Measurements from ENCODE around the gene CACNA2D1. TPM values are rescaled to one million over a fixed set of nuclear protein-coding genes. Genes with fewer than 3 reads are reported as not detected.

The CACNA2D1 gene
- total and polyA plus RNA-seq, 9 of the 15 experiments (the other 6 are each of a cell fraction or from before 2014, with no cell fraction given): 0.49 TPM; not detected in 8

DNA sequence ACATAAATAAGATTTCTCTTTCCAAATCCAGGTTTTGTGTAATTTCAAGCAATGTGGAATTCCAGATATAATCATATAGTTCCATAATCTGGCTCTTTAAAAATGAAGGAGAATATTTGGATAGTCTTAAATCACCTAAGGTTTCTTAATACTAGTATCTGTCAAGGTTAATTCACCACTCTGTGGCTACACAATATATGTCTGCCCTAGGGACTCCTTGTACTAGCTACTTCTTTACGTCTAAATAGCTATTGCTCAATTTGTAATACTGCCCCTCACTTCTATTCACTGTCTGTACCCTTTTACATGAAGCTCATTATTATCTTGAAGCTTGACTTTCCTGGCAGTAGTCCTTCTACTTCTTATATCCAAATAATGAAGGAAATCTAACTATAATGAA lies 47.2 kb downstream of the CACNA2D1 start:
- Histone ChIP-seq H3K4me1 (replicated peaks in 1 of 2; ENCODE audit: control insufficient read depth in 2 of 2, insufficient read depth in 2 of 2, low read length in 2 of 2) (no peaks in the 10 kb centered on the region), H3K4me3 (no peak overlapping the region), H3K27ac (ENCODE audit: extremely low read depth, low read depth, low read length) (no peak overlapping the region), H3K36me3 (ENCODE audit: control insufficient read depth, insufficient read depth, low read length) (no peaks in the 10 kb centered on the region), H4K20me1 (replicated peaks; ENCODE audit: control insufficient read depth, insufficient read depth, low read length) (no peaks in the 10 kb centered on the region), H2AFZ (ENCODE audit: low read depth, low read length) (no peak overlapping the region), H3K4me2 (ENCODE audit: insufficient read depth, low read length) (no peak overlapping the region), H3K79me2 (ENCODE audit: control insufficient read depth, insufficient read depth, low read length) (no peaks in the 10 kb centered on the region), H3K27me3 (ENCODE audit: control insufficient read depth in 2 of 2, insufficient read depth in 2 of 2, low read length in 2 of 2) (no peaks in the 10 kb centered on the region), H3K9me1 (ENCODE audit: control insufficient read depth, insufficient read depth, low read length) (no peaks in the 10 kb centered on the region), H3K9me3 (replicated peaks; ENCODE audit: control insufficient read depth, insufficient read depth, low read depth, low read length) (no peaks in the 10 kb centered on the region), H3K9ac (ENCODE audit: insufficient read depth in 1 of 2, low read depth in 2 of 2, low read length in 2 of 2) (no peak overlapping the region)
- no peak for DNase-seq (ENCODE audit: extremely low read depth in 1 of 4, low spot score in 3 of 4)
- intact Hi-C loops (cut with micrococcal nuclease): no loop called here
- in situ Hi-C loops (cut with MboI): no loop called here
- BruUV-seq (replicated peaks): no TSS peak
- no peak for ATAC-seq
- TF ChIP-seq HDGF (IDR thresholded peaks at IDR 0.05): no peak
- TF ChIP-seq, protein P1, sequence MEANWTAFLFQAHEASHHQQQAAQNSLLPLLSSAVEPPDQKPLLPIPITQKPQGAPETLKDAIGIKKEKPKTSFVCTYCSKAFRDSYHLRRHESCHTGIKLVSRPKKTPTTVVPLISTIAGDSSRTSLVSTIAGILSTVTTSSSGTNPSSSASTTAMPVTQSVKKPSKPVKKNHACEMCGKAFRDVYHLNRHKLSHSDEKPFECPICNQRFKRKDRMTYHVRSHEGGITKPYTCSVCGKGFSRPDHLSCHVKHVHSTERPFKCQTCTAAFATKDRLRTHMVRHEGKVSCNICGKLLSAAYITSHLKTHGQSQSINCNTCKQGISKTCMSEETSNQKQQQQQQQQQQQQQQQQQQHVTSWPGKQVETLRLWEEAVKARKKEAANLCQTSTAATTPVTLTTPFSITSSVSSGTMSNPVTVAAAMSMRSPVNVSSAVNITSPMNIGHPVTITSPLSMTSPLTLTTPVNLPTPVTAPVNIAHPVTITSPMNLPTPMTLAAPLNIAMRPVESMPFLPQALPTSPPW (CRISPR knock-in tag; IDR thresholded peaks at IDR 0.05): no peak
- no peak for TF ChIP-seq NFXL1 (CRISPR knock-in tag; IDR thresholded peaks at IDR 0.05)
- TF ChIP-seq SIRT6 (IDR thresholded peaks at IDR 0.05; ENCODE audit: low read depth, low read length): no peak
- TF ChIP-seq HDAC6 (IDR thresholded peaks at IDR 0.05; ENCODE audit: low read depth, low read length): no peak
- no peak for TF ChIP-seq SAFB2 (IDR thresholded peaks at IDR 0.05; ENCODE audit: borderline replicate concordance, low read depth, low read length, severe bottlenecking)
- TF ChIP-seq, protein P2, sequence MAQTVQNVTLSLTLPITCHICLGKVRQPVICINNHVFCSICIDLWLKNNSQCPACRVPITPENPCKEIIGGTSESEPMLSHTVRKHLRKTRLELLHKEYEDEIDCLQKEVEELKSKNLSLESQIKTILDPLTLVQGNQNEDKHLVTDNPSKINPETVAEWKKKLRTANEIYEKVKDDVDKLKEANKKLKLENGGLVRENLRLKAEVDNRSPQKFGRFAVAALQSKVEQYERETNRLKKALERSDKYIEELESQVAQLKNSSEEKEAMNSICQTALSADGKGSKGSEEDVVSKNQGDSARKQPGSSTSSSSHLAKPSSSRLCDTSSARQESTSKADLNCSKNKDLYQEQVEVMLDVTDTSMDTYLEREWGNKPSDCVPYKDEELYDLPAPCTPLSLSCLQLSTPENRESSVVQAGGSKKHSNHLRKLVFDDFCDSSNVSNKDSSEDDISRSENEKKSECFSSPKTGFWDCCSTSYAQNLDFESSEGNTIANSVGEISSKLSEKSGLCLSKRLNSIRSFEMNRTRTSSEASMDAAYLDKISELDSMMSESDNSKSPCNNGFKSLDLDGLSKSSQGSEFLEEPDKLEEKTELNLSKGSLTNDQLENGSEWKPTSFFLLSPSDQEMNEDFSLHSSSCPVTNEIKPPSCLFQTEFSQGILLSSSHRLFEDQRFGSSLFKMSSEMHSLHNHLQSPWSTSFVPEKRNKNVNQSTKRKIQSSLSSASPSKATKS (CRISPR knock-in tag; IDR thresholded peaks at IDR 0.05): no peak
- no peak for TF ChIP-seq RHOXF2B (CRISPR knock-in tag; conservative IDR thresholded peaks at IDR 0.05)
- no peak for TF ChIP-seq HDAC3 (IDR thresholded peaks at IDR 0.05; ENCODE audit: borderline replicate concordance, partially characterized antibody)
- TF ChIP-seq ZFP36 (IDR thresholded peaks at IDR 0.05; ENCODE audit: low read depth, low read length, partially characterized antibody): no peak
- TF ChIP-seq FOXJ2 (tag; IDR thresholded peaks at IDR 0.05): no peak
- no peak for TF ChIP-seq MEF2D (tag; conservative IDR thresholded peaks at IDR 0.05; ENCODE audit: low read depth)
- TF ChIP-seq, protein P3, sequence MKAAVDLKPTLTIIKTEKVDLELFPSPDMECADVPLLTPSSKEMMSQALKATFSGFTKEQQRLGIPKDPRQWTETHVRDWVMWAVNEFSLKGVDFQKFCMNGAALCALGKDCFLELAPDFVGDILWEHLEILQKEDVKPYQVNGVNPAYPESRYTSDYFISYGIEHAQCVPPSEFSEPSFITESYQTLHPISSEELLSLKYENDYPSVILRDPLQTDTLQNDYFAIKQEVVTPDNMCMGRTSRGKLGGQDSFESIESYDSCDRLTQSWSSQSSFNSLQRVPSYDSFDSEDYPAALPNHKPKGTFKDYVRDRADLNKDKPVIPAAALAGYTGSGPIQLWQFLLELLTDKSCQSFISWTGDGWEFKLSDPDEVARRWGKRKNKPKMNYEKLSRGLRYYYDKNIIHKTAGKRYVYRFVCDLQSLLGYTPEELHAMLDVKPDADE (conservative IDR thresholded peaks at IDR 0.05; ENCODE audit: control insufficient read depth, low read depth, low read length): no peak
- POLR2A ChIA-PET: no interaction called here
- 0% methylated on average over 1 of the region's 1 CpG for WGBS (ENCODE audit: insufficient coverage, low coverage, missing lambda C conversion rate)
- CTCF ChIA-PET (ENCODE audit: low intra/inter-chr PET ratio): no interaction called here
- FAIRE-seq: no peak

All from K562 (cell line).